Sciatic nerve (tissue), 2 donors: ENCODE measurements around the gene MMD2. TPM values are rescaled to one million over a fixed set of nuclear protein-coding genes. Genes with fewer than 3 reads are reported as not detected.

ENCODE experiments used
- ATAC-seq: fragments of 200-7000 bp; cut with Tn5 transposase; one replicate; pipeline ENCODE4 v1.9.1; 2020; ENCODE audit warnings: mild to moderate bottlenecking, moderate library complexity
- DNase-seq: peaks from one replicate; pipeline ENCODE4 v3.0.0-alpha.2; 2020; ENCODE audit warnings: low spot score
- intact Hi-C: fragments of 100-400 bp; cut with DNase I; formaldehyde crosslinking; loops from one replicate; pipeline ENCODE4 v1.14.2; 2022
- total RNA-seq: library from RNA; stranded (reverse); fragmentation: NEBNext Ultra II Directional; extraction: Animal tissue kit (Norgen Biotek cat#: 25700); gene quantifications from one replicate; pipeline ENCODE4 v1.2.1, GENCODE V29; 2021
- donor health status: DM: no; HTN: no; CAD: no.
- donor health status: DM: no; HTN: no; CAD: no.

MMD2 gene
- total RNA-seq, 1 donor from 2014 or later: 3.7 TPM

DNA sequence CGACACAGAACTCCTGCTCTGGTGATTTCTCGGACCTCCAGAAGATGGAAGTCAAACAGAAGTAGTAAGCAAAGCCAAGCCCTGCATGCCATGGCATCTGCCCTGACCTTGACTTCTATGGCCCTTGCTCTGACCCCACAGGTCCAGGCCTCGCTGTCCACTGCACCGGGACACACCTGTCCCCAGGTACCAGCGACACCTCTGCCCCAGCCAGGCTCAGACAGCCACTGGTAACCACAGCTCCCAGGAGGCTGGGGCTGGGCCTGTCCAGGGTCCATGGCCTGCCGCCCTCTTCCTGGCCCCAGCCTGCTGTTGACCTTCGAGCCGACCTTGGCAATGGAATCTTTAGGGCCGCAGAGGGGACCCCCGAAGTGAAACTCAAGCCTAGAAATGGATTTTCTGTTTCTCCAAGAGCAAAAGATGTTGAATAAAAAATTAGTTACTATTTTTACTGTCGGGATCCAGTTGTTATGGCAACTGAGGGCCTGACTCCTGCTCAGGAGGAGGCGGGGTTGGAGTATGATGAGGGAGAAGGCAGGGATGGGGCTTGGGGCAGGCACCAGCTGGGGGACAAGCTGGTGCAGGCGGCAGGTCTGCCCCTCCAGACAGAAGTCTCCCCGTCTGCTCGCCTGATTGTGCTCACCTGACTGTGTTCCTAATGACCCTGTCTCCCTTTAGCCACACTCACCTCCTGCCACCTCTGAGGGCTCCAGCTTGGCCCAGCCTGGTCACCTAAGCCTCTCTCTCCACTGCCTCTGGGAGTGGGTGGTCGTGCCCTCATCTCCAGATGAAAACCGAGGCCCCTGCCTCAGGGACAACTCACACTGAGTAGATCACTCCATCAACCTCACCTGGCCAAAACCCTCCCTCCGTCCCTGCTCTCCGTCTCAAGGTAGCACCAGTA lies 4.1 kb upstream of the MMD2 start:
- intact Hi-C loops: no loop called here
- ATAC-seq (no peak), DNase-seq (peak; percentile 38)

DNA sequence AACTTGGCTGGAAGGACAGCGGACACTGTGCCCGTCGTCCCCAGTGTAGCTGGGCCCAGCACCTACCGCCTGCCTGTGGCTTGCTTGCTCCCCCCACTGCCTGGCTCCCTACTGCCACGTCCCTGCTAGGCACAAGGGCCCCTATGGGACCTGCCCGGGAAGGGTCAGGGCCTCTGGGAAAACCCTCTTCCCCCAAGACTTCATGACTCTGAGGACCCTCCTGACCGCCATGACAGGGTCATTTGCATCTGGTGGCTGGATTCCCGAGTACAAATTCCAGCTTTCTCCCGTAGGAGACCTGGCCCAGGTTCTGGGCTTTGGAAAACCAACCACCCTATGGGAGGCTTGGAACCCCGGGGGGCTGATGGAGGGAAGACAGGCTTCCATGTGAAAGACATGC lies 1.4 kb upstream of the MMD2 start:
- ATAC-seq (no peak), DNase-seq (peak; percentile 56)
- intact Hi-C loops: no loop called here

DNA sequence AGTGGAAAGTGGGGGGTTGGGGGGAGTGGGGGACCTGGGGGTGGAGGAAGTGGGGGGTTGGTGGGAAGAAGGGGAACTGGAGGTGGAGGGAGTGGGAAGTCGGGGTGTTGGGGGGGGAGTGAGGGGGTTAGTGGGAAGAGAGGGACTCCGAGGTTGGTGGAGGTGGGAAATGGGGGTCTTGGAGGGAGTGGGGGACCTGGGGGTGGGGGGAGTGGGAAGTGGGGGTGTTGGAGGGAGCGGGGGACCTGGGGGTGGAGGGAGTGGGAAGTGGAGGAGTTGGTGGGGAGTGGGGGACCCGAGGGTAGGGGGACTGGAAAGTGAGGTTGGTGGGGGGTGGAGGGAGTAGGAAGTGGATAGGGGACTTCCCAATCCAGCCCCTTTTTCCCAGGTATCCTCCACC lies 906 bp upstream of the MMD2 start:
- intact Hi-C loops: no loop called here
- ATAC-seq (no peak), DNase-seq (peak; percentile 1)

DNA sequence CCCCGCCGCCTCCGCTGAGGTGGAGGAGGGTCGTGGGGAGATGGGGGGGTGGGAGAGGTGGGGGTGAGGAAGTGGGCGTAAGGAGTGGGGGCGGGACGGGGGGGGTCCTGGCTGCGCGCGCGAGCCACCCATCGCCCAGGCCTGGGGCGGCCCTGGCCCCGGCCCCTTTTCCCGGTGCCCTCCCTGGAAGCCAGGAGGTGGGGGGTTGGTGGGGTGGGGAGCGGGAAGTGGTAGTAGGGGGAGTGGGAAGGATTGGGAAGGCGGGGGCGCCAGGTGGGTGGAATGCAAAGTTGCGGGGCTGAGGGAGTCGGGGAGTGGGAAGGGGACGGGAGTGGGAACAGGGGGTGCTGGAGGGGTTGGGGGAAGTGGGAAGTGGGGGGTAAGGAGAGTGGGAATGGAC lies 319 bp upstream of the MMD2 start:
- ATAC-seq (no peak), DNase-seq (peak; percentile 36)
- intact Hi-C loops: no loop called here

DNA sequence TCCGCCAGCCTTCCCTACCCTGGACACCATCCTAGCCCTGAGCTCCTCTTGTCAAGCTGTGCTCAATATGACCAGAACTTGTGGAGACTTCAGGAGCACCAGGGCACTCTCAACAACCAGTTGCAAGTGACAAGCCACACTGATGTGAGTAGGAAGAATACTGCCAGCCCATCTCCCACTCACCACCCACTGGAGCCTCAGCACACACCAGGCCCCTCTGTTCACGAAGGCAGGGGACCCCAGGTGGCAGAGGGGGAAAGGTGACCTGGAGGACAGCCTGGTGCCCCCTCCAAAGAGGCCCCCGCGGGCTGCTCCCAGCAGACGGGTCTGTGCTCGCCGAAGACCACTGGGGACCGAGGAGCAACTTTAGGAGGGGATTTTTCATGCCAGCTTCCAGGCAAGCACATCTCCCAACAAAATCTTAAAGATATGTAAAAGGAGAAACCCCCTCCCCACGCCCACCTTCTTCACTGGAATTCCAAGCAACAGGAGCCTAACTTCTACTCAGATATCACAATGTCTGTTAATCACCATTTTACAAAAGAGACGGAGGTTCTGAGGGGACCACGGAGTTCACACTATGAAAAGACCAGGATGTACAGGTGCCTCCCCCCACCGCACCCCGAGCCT lies 1.0 kb downstream of the MMD2 start:
- intact Hi-C loops: no loop called here
- DNase-seq (no peak), ATAC-seq (no peak)

DNA sequence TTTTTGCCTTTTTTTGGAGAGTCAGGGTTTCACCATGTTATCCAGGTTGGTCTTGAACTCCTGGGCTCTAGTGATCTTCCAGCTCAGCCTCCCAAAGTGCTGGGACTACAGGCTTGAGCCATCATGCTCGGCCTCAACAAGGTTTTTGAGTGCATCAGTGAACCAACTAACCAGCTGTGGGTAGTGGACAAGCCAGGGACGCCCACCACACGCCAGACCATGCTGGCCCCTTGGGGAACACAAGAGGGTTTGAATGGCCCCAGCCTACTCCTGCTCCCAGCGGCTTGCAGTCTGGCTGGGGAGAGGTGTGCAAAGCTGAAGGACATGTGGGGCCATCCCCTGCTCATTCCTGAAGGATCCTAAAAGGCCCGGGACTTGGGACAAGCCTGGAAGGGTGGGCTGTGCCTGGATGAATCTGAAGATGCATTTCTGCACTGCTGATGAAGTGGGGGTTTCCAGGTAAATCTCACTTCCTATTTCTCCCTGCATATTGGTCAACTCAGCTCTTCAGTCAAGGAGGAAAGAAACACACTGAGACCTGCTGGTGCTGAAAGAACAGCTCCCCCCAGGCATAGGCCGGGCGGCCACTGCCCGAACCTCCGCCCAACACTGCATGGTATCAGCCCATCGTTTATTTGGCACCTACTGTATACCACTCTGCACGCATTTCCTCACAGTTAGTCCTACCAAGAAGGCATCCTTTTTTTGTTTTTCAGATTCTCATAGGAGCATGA lies 6.9 kb downstream of the MMD2 start:
- ATAC-seq: no peak
- intact Hi-C loops: no loop called here

DNA sequence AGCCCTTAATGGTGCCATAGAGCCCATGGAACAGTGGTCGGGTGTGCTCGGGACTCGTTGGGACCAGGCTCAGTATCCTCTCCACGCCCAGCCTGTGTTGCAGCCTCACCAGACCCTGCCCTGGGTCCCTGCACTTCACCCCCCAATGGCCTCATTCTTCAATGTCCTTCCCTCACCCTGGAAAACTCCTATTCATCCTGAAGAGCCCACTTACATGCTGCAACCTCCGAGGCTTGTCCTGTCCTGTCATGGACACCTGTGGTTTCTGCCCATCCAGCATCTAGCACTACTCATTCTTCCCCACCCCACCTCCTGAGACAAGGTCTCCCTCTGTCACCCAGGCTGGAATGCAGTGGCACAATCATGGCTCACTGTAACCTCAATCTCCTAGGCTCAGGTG lies 7.7 kb downstream of the MMD2 start:
- ATAC-seq (no peak), DNase-seq (no peak)
- intact Hi-C loops: no loop called here

More for the DNA sequence above, 6.9 kb downstream of the MMD2 start:
- DNase-seq: no peak

DNA sequence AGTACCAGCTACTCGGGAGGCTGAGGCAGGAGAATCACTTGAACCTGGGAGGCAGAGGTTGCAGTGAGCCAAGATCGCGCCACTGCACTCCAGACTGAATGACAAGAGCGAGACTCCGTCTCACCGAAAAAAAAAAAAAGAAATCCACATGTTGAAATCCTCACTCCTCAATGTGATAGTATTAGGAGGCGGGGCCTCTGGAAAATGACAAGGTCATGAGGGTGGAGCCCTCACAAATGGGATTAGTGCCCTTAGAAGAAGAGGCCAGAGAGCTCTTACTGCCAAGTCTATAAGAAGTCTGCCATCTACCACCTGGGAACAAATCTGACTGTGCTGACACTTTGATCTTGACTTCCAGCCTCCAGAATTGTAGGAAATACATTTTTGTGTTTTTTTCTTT lies 10.6 kb downstream of the MMD2 start:
- no peak for DNase-seq
- intact Hi-C loops: no loop called here
- no peak for ATAC-seq

DNA sequence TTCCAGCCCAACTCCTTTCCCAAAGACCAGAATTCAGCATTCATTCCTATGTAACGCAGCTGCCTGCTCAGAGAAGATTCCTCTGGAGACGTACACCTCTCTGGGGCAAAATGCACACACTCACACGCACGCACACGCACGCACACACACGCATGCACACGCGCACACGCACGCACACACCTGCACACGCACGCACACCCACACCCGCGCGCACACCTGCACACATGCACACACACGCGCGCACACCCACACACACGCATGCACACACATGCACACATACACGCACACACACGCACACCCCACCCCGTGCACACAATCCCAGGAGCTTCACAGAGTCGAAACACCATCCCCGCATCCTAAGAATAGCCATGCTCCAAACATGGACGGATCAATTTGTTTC lies 13.0 kb downstream of the MMD2 start:
- ATAC-seq (no peak), DNase-seq (no peak)
- intact Hi-C loops: no loop called here

DNA sequence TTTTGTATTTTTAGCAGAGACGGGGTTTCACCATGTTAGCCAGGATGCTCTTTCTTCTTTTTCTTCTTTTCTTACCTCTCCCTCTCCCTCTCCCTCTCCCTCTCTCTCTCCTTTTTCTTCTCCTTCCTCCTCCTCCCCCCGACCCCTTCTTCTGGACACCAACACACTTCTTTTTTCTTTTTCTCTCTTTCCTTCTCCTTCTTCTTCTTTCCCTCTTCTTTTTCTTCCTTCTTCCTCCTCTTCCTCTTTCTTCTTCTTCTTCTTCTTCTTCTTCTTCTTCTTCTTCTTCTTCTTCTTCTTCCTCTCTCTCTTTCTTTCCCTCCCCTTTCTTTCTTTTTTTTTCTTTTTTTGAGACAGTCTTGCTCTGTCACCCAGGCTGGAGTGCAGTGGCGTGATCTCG lies 14.0 kb downstream of the MMD2 start:
- DNase-seq (no peak), ATAC-seq (no peak)
- intact Hi-C loops: no loop called here

DNA sequence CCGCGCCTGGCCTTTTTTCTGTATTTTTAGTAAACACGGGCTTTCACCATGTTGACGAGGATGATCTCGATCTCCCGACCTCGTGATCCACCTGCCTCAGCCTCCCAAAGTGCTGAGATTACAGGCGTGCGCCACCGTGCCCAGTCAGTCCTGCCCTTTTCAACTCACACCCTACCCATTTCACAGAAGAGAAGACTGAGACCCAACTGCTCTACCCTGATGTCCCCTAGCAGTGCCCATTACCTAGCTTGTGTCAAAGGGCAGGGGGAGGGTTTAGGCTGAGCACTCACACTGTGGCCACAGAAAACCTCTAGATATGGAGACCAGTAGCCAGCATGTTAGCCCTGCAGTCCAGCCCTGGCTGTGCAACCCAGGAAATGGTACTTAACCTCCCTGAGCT lies 15.7 kb downstream of the MMD2 start:
- ATAC-seq (no peak), DNase-seq (no peak)
- intact Hi-C loops: no loop called here

DNA sequence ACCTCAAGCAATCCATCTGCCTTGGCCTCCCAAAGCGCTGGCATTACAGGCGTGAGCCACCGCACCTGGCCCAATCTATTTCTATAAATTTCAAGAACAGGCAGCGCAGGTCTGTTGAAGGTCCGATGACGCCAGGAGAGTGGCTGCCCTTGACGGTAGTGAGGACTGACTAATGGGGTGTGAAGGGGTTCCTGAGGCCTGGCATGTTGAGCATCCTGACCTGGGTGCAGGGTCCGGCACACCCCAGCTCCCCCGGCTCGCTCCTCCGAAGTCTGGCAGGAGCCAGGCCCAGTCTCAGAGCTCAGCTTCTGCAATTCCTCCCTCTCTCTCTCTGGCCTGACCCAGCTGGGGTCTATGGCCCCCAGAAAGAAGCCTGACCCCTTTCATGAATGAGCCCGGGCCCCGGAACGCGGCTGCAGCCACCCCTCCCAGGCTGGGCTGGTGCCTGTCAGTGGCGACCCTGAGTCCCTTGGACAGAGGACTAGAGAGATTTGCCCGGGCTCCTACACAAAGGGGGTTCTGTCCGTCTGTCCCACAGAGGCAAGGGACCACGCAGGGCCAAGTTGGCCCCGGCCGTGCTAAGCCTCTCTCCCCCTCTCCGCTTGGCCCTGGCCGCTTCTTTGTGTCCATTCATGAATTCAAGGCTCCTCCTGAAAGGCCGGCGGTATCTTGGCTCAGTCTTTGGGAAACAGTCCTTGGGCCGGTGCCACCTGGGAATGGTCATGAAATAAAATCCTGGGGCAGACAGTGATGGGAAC lies 18.8 kb downstream of the MMD2 start:
- DNase-seq (peak; percentile 65), ATAC-seq (peak; percentile 73)
- intact Hi-C loops: no loop called here

DNA sequence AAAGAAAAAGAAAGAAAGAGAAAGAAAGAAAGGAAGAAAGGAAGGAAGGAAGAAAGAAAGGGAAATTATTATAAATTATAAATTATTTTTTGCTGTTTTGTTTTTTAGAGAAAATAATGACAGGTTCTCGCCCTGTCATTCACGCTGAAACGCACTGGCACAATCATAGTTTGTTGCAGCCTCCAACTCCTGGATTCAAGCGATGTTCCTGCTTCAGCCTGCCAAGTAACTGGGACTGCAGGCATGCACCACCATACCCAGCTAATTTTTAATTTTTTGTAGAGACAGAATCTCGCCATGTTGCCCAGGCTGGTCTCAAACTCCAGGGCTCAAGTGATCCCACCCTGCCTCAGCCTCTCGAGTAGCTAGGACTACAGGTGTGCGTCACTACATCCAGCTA lies 21.6 kb downstream of the MMD2 start:
- DNase-seq: no peak
- ATAC-seq: no peak
- intact Hi-C loops: no loop called here

DNA sequence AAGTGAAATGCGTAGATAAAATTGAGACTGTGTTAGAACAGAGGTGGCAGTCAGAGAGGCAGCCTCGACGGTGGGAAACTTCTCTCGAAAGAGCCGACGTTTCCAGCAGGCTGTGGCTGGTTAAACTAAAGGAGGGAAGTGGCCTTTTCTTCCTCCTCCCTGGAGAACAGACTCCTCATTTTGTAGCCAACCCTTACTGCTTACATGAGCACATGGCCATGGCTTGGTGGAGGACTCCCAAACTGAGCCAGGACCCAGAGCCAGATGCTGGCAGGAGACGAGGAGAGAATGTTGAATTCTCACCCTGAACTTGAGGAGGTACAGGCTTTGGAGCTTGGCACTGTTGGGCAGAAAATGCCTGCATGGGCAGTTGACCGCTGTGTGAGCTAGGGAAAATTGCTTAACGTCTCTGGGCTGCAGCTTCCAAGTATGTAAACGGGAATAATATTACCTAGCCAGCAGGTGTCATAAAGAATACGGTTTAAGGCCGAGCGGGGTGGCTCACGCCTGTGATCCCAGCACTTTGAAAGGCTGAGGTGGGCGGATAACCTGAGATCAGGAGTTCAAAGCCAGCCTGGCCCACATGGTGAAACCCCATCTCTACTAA lies 24.5 kb downstream of the MMD2 start:
- intact Hi-C loops: no loop called here
- ATAC-seq (no peak), DNase-seq (no peak)

DNA sequence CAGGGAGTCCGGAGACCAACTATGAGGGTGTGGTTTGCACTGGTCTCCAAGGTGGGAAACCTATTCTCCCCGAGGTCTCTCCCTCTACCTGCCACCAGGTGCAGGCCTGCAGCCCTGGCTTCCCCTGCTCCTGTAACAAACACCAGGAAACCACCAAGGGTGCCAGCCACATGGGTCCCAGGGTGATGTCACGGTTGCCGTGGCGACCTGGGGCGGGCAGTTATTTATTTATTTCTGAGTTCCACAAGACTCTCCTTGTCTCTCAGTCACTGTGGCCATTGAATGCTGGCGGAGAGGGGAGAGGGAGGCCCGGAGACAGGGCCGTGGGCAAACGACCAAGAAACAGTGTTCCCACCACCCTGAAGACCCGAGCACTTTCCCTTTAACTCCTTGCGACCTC lies 27.0 kb downstream of the MMD2 start:
- peak; percentile 81 for DNase-seq
- intact Hi-C loops: no loop called here
- peak; percentile 70 for ATAC-seq

DNA sequence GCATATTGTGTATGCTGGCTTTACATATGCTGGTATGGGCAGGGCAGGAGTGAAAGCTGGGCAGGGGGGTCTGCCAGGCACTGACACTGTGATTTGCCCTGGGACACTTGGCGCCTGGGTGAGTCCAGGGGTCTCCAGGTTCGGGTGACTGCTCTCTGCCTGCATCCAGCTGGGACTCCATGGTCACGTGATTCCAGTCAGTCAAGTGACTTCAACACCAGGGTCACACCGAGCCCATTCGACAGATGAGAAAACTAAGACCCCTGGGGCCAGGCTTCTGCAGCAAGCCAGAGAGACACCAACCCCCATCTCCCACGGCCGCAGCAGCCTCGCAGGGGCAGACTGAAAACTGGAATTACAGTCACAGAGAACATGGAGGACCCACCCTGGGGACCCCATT lies 30.0 kb downstream of the MMD2 start:
- intact Hi-C loops: no loop called here
- ATAC-seq (no peak), DNase-seq (no peak)

DNA sequence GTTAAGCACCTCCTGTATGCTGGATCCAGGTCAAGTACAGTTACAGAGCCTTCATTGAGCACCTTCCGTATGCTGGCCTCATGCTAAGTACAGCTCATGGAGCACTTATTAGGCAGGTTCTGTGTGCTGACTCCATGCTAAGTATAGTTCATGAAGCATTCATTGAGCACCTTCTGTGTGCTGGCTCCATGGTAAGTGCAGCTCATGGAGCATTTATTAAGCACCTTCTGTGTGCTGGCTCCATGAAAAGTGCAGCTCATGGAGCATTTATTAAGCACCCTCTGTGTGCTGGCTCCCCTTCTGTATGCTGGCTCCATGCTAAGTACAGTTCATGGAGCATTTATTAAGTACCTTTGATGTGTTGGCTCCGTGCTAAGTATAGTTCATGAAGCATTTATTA lies 30.5 kb downstream of the MMD2 start:
- no peak for DNase-seq
- no peak for ATAC-seq
- intact Hi-C loops: no loop called here

DNA sequence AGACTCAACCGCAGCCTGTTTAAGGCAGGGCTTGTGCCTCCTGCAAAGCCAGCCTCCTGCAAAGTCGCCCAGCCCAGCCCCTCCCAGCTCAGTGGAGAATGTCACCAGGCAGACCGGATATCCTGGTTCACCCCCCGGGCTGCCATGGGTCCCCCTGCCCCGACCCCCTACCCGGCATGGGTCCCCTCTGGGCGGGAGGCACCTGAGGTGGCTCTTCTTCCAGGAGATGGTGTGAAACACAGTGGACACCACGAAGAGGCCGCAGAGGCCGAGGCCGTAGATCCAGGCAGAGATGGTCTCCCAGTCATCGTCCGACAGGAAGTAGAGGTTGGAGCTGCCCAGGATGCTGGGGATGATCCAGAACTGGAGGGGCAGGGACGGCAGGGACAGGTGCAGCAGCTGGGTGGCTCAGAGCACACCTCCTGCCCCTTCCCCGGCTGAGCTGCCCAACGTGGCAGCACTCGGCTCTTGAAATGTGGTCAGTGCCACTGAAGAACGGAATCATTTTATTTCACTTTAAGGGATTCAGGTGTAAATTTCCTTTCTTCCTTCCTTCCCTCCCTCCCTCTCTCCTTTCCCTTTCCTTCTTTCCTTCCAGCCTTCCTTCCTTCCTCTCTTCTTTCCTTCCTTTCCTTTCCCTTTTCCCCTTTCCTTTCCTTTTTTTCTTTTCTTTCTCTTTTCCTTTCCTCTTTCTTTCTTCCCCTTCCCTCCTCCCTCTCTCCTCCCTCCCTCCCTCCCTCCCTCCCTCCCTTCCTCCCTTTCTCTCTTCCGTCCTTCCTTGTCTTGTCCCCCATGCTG lies 38.8 kb downstream of the MMD2 start:
- intact Hi-C loops: loop anchor here (5.0 kb wide), 1 partner anchor 58 kb away; the partner anchor contains the start of gene PAPOLB
- no peak for ATAC-seq

More for the DNA sequence above, 38.8 kb downstream of the MMD2 start:
- DNase-seq: no peak
